ENCODE results near the gene MIOS.
A peak's percentile ranks its signal among the peaks of the same experiment; 100 is the strongest.

The MIOS gene

GRCh38 chr7:7566651-7567611, at the start of gene MIOS:
MIOS (plus strand) TSS chr7:7566884; CDS start chr7:7572476, 5,592 bp downstream.
- in situ Hi-C loops (cut with HindIII; ENCODE audit: low pct_ligation_motif_present, low pct_unique_long_range_greater_than_20kb, low sequenced_read_pairs), result no loop called here
- peak; percentile 94 for DNase-seq

DNA sequence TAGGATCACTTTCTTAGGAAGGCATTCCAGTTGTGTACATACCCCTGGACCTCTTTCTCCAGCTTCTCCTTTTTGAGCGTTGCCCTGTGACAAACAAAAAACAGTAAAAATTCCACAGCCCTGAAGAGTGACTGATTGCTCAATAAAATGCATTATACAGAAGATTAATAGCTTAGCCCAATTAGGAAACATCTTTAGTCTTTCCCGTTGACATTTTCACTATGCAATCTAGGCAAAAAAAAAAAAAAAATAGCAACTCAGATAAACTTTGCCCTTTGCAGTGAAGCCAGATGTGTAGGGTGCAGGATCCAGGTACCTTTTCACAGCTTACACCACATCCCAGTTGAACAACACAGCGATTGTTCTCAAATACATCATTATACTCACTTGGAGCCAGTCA, 48.9 kb upstream of the MIOS start:
- no peak for DNase-seq
- in situ Hi-C loops (cut with HindIII; ENCODE audit: low pct_ligation_motif_present, low pct_unique_long_range_greater_than_20kb, low sequenced_read_pairs), result no loop called here

DNA sequence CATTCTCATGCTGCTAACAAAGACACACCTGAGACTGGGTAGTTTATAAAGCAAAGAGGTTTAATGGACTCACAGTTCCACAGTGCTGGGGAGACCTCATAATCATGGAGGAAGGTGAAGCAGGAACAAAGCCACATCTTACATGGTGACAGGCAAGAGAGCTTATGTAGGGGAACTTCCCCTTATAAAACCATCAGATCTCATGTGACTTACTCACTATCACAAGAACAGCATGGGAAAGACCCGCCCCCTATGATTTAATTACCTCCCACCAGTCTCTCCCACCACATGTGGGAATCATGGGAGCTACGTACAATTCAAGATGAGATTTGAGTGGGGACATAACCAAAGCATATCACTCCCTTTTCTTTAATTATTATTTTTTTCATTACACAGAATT, 47.6 kb upstream of the MIOS start:
- no peak for DNase-seq
- in situ Hi-C loops (cut with HindIII; ENCODE audit: low pct_ligation_motif_present, low pct_unique_long_range_greater_than_20kb, low sequenced_read_pairs), result no loop called here

- in situ Hi-C loops (cut with HindIII; ENCODE audit: low pct_ligation_motif_present, low pct_unique_long_range_greater_than_20kb, low sequenced_read_pairs), result no loop called here
- no peak for DNase-seq
Measured at GRCh38 chr7:7519528-7519927, 47.2 kb upstream of the MIOS start.

- in situ Hi-C loops (cut with HindIII; ENCODE audit: low pct_ligation_motif_present, low pct_unique_long_range_greater_than_20kb, low sequenced_read_pairs), result no loop called here
- no peak for DNase-seq
Measured at GRCh38 chr7:7521259-7521658, 45.4 kb upstream of the MIOS start.

GRCh38 chr7:7522421-7522820, 44.3 kb upstream of the MIOS start:
- no peak for DNase-seq
- in situ Hi-C loops (cut with HindIII; ENCODE audit: low pct_ligation_motif_present, low pct_unique_long_range_greater_than_20kb, low sequenced_read_pairs), result no loop called here

- in situ Hi-C loops (cut with HindIII; ENCODE audit: low pct_ligation_motif_present, low pct_unique_long_range_greater_than_20kb, low sequenced_read_pairs), result no loop called here
- no peak for DNase-seq
Measured at GRCh38 chr7:7524121-7524520, 42.6 kb upstream of the MIOS start.

DNA sequence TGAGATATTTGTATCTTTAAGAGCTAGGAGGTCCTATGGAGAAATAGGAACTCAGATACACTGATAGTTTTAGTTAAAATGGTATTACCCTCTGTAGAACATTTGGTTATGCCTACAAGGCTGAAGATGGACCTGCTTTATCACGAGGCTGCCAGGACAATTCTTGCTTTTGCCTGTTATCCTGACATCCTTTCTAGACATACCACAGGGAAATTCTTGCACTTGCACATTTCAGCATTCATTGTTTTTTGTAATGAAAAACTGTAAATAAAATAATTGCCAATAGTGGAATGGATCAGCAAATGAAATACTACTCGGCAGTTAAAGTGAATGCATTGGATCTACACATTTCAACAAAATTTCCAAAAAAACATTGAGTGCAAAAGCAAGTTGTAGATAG, 40.7 kb upstream of the MIOS start:
- no peak for DNase-seq
- in situ Hi-C loops (cut with HindIII; ENCODE audit: low pct_ligation_motif_present, low pct_unique_long_range_greater_than_20kb, low sequenced_read_pairs), result loop anchor here (25.0 kb wide), 1 partner anchor 114 kb away; no protein-coding TSS in a partner anchor

GRCh38 chr7:7527047-7527446, 39.6 kb upstream of the MIOS start:
- in situ Hi-C loops (cut with HindIII; ENCODE audit: low pct_ligation_motif_present, low pct_unique_long_range_greater_than_20kb, low sequenced_read_pairs), result loop anchor here (25.0 kb wide), 1 partner anchor 115 kb away; no protein-coding TSS in a partner anchor
- no peak for DNase-seq

DNA sequence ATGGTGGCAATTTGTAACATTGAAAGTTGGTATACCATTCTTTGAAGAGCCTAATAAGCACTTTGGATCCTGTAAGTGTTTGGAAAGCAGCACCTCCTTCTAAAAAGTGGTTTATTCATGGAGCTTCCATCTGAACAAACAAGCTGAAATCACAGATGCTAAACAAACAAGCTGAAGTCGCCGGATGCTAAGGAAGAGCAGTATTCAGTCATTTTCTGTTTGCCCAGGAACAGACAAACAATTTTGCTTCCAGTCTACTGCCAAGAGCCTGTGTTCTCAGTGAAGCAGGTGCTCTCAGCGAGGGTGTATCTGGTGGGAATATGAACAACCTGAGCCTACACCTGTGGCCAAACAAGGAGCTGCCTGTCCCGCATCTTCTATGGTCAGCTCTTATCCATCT, 37.4 kb upstream of the MIOS start:
- no peak for DNase-seq
- in situ Hi-C loops (cut with HindIII; ENCODE audit: low pct_ligation_motif_present, low pct_unique_long_range_greater_than_20kb, low sequenced_read_pairs), result loop anchor here (25.0 kb wide), 1 partner anchor 117 kb away; no protein-coding TSS in a partner anchor

GRCh38 chr7:7533831-7534430, 32.8 kb upstream of the MIOS start:
- in situ Hi-C loops (cut with HindIII; ENCODE audit: low pct_ligation_motif_present, low pct_unique_long_range_greater_than_20kb, low sequenced_read_pairs), result loop anchor here (25.0 kb wide), 1 partner anchor 122 kb away; no protein-coding TSS in a partner anchor
- DNase-seq, result no peak

DNA sequence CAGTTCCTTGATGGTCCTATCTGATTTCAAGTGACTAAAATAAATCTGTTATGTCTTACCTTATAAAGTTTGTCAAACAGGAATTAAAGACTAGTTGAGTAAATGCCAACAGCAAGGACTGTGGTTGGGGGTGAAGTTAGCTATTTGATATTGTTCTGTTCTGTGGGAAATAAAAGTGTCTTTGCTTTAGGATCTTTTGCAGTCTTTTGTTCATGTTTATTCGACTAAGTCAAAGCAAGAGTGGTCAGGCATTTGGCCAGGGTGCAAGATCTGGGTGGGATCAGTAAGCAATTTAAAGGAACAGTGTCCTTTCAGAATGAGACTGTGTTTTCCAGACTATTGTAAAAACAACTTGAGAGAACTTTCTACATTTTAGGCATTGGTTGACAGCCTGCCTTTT, 31.0 kb upstream of the MIOS start, which contains the start of gene COL28A1:
COL28A1 (minus strand) TSS at position 183 of the 400 bp plus-strand sequence. CDS start 2,998 bp downstream, outside the sequence.
- DNase-seq, result no peak
- in situ Hi-C loops (cut with HindIII; ENCODE audit: low pct_ligation_motif_present, low pct_unique_long_range_greater_than_20kb, low sequenced_read_pairs), result loop anchor here (25.0 kb wide), 1 partner anchor 123 kb away; no protein-coding TSS in a partner anchor

DNA sequence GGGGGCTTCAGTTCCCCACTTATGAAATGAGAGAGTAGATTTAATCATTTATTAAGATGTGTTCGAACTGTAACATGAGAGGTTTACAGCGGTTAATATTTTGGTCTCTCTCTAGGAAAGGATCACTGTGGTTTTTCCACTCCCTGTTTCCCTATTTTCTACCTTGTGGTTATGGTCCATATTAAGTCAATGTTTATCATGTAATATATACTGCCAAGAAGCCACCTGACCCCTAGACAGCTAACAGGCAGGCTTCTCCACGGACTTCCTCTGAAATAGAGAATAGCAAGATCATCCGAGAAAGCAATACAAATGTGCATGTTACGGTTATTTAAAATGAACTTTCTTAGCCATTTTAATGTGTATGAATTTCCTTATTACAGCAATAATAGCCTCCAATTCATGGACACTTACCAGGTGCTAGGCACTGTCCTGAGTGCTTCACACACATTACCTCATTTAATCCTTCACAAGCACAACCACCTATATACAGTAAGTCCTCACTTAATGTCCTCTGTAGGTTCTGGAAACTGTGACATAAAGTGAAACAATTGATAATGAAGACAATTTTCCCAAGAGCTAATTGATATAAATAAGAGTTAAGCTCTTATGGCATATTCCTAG, 30.2 kb upstream of the MIOS start:
- in situ Hi-C loops (cut with HindIII; ENCODE audit: low pct_ligation_motif_present, low pct_unique_long_range_greater_than_20kb, low sequenced_read_pairs), result loop anchor here (25.0 kb wide), 1 partner anchor 124 kb away; no protein-coding TSS in a partner anchor
- no peak for DNase-seq

DNA sequence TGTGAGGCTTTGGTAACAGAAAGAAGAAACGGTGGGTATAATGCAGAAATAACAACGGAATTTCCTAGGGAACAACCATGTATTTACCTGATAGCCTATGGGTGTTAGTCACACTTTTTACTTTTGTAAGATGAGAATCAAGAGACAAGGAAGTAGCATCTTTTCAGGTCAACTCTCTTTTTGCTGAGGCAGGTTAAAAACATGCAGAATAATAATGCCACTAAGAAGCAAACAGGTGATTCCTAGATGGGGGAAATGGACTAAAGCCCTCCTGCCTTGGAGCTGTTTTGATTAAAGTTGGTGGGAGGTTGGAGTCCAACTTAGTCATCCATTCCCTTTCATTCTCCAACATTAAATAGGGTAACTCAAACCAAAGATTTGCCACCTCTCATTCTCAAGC, 29.0 kb upstream of the MIOS start:
- in situ Hi-C loops (cut with HindIII; ENCODE audit: low pct_ligation_motif_present, low pct_unique_long_range_greater_than_20kb, low sequenced_read_pairs), result loop anchor here (25.0 kb wide), 1 partner anchor 125 kb away; no protein-coding TSS in a partner anchor
- no peak for DNase-seq

DNA sequence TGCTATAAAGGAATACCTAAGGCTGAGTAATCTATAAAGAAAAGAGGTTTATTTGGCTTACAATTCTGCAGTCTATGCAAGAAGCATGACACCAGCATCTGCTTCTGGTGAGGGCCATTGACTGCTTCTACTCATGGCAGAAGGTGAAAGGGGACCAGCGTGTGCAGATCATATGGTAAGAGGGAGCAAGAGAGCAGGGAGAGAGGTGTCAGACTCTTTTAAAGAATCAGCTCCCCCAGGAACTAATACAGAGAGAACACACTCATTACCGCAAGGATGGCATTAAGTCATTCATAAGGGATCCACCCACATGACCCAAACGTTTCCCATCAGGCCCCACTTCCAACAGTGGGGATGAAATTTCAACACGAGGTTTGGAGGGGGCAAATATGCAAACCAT, 27.5 kb upstream of the MIOS start:
- in situ Hi-C loops (cut with HindIII; ENCODE audit: low pct_ligation_motif_present, low pct_unique_long_range_greater_than_20kb, low sequenced_read_pairs), result loop anchor here (25.0 kb wide), 1 partner anchor 127 kb away; no protein-coding TSS in a partner anchor
- no peak for DNase-seq

GRCh38 chr7:7539711-7540110, 27.0 kb upstream of the MIOS start:
- in situ Hi-C loops (cut with HindIII; ENCODE audit: low pct_ligation_motif_present, low pct_unique_long_range_greater_than_20kb, low sequenced_read_pairs), result loop anchor here (25.0 kb wide), 1 partner anchor 127 kb away; no protein-coding TSS in a partner anchor
- no peak for DNase-seq

DNA sequence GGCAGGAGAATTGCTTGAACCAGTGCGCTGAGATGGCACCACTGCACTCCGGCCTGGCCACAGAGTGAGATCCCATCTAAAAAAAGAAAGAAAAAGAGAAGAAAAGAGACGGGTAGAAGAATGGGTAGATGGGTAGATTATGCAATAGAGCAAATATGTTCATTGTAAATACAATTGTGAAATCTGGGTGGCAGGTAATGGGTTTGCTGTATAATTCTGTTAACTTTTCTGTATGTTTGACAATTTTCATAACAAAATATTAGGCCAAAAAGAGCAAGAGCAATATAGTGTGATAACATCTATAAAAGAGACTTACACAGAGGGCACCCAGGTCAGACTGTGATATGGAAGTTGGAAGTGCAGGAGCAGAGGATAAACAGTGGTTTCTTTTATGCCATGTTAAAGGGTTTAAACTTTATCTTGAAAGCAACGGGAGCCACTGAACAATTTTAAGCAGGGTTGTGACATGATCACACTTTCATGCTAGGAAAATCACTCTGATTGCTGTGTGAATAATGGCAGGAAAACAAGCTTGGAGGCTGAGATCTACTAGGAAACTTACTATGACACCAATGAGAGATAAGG, 24.3 kb upstream of the MIOS start:
- in situ Hi-C loops (cut with HindIII; ENCODE audit: low pct_ligation_motif_present, low pct_unique_long_range_greater_than_20kb, low sequenced_read_pairs), result loop anchor here (25.0 kb wide), 1 partner anchor 130 kb away; no protein-coding TSS in a partner anchor

DNA sequence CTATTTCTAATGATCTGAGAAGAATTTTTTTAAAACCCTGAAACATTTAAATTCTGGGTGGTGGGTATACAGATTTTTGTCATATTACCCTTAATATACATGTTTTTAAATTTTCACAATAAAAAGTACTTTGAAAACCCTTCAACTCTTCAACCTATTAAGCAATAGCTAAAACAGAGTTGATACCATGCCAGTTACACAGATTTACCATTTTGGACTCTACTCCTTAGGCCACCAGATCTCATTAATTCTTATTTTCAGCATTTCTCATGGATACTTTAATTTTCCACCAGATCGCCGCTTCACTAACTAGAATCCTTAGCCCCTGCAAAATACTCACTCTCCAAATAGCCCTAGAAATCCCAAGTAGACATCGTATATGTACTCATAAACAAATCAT, 18.3 kb upstream of the MIOS start:
- no peak for DNase-seq
- in situ Hi-C loops (cut with HindIII; ENCODE audit: low pct_ligation_motif_present, low pct_unique_long_range_greater_than_20kb, low sequenced_read_pairs), result loop anchor here (25.0 kb wide), 1 partner anchor 136 kb away; no protein-coding TSS in a partner anchor

More for the DNA sequence above, 24.3 kb upstream of the MIOS start:
- no peak for DNase-seq

All from ACHN (cell line).